ENCODE results near the gene RPTOR.

DNA sequence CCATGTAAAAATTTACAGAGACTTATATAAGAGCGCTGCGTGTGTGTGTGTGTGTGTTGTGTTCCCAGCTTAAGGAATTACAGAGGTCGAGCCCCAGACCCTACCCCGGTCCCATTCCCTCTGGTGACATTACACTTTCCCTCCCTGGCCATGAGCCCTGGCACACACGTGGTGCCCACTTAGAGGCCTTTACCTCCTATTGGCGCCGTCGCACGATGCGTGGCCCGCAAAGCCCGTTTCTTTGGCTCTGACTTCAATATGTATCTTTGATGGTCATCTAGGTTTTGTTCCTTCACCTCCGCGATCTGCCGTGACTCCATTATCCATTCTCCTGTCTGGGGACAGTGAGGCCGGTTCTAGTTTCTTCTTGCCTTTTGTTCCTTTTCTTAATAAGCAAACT, 350.1 kb downstream of the RPTOR start:
- TF ChIP-seq TAF1 (IDR thresholded peaks at IDR 0.05; ENCODE audit: low read depth, low read length): no peak
- no peak for TF ChIP-seq POLR2A (IDR thresholded peaks at IDR 0.05; ENCODE audit: low read depth, low read length)
- no peak for TF ChIP-seq POLR2AphosphoS5 (IDR thresholded peaks at IDR 0.05; ENCODE audit: low read depth, low read length)
- TF ChIP-seq SPI1 (IDR thresholded peaks at IDR 0.05; ENCODE audit: low read depth, low read length): no peak
- no peak for TF ChIP-seq PAX5 (IDR thresholded peaks at IDR 0.05; ENCODE audit: insufficient read depth, low read length, severe bottlenecking)

Data from GM12891 (cell line).